GM19455 (cell line): Measurements from ENCODE around the gene CDH13.

ENCODE experiments used
- ATAC-seq: cut with Tn5 transposase; IDR thresholded peaks from one replicate; pipeline ENCODE4 v1.9.1; 2021; ENCODE audit not compliant: unreplicated experiment

The CDH13 gene

DNA sequence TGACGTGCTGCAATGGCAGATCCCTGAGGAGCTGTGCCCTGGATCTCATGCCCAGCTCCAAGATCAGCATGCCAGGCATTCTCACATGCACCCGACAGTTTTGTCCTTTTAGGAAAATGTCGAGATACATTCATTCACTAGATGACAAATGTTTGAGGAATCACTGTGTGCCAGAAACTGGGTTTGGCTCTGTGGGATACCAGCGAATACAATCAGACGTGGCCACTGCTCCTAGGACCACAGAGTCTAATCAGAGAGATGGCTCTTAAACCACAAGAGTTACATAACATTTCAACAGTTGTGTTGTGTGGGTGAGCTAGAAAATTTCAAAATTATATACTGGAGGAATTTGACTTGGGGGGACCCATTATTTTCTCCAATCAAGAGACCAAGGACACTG is 579.7 kb downstream of the CDH13 start:
- no peak for ATAC-seq

DNA sequence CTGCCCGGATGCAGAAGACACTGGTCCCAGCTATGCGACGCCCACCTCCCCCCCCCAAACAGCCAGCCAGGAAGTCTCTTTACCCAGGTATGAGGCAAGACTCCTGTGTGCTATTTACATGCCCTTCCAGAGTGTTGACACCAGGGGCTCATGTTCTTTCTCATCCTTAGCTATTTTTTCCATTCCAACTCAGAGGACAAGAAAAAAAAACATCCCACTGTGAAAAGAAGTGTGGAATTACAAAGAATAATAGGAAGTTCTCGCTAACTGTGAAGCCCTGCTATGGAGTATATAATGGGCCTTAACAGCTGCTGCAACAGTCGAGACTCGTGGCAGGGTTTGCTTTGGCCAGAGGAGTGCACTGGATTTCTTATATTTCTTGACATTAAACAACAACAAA is 584.9 kb downstream of the CDH13 start:
- no peak for ATAC-seq

- ATAC-seq, result no peak
These were observed 585.6 kb downstream of the CDH13 start for GRCh38 chr16:83212301-83212841.

GRCh38 chr16:83214671-83215070 is 587.9 kb downstream of the CDH13 start:
- no peak for ATAC-seq

DNA sequence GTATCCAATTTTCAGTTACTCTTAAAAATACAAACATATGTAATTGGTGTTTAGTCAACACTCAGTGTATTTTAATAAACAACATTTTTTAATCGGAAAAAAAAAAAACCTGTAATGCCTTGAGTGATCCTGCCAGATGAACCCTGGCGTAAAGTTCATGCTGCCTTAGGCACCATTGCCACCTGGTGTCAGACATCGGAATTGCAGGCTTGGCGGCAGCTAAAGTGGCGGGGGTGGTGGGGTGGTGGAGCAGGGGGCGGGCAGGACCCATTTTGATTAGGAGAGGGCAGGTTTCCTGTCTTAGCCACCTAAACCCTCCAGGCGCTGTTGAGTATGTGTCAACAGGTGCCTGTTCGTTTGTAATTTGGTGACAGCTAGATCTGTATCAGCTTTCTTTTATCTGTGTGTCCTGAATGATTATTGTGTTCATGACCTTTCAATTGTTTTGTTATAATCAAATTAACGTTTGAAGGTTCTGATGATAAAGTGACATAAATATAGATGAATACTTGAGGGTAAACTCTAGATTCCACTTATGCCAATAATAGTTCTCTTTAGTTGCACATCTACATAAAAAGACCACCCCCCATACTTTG is 588.7 kb downstream of the CDH13 start:
- ATAC-seq, result no peak

DNA sequence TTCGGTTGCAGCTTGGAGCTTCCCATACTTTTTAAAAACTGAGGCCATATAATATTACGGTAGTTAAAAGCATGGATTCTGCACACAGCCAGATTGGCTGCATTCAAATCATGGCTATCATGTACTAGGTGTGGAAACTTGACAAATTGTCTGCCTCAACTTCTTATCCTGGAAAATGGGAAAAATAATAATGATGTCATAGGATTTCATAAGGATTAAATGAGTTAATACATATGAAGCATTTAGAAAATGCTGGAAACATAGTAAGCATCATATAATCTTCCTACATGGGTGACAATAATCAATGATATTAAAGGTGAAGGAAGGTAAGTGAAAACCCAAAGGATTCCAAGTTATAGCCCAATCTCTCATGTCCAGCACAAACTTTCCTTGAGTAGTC is 592.5 kb downstream of the CDH13 start:
- no peak for ATAC-seq

- ATAC-seq, result no peak
These were observed 593.3 kb downstream of the CDH13 start for GRCh38 chr16:83220066-83220465.

GRCh38 chr16:83224642-83225041 is 597.9 kb downstream of the CDH13 start:
- ATAC-seq, result no peak

DNA sequence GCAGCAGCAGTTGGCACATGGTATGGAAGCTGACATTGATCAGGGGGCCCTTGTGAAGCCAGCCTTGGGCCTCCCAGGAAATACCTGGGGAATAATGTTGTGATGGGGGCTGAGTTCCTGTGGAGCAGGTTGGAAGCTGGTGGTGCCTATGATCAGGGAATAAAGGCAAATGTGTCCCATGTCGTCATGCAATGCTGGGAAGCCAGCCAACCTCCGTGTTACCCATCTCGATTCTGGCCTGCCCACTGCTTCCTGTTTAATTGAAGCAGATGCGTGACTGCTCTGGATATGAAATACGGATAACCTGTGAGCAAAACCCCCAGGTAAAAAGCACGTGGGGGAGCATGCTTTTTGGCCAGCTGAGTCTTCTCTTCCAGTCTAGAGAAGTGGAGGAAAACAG is 600.6 kb downstream of the CDH13 start:
- ATAC-seq, result no peak

- no peak for ATAC-seq
These were observed 605.0 kb downstream of the CDH13 start for GRCh38 chr16:83231729-83232128.

DNA sequence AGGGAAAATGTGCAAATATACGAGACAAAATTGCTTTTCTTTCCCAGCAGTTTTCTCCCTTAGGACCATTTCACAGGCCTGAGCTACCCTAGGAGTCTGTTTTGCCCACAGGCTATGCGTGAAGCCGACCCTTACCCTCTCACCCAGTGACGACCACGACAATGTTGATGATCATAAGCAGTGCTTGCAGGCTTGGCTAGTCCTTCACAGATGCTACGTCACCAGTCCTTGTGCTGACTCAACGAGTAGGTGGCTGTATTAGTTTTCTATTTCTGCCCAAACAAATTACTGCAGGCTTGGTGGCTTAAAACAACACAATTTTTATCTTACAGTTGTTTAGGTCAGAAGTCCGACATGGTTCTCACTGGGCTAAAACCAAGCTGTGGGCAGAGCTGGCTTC is 606.4 kb downstream of the CDH13 start:
- ATAC-seq, result no peak

- ATAC-seq, result no peak
These were observed 612.4 kb downstream of the CDH13 start for GRCh38 chr16:83238949-83239691.

GRCh38 chr16:83244057-83244456 is 617.3 kb downstream of the CDH13 start:
- ATAC-seq, result no peak

DNA sequence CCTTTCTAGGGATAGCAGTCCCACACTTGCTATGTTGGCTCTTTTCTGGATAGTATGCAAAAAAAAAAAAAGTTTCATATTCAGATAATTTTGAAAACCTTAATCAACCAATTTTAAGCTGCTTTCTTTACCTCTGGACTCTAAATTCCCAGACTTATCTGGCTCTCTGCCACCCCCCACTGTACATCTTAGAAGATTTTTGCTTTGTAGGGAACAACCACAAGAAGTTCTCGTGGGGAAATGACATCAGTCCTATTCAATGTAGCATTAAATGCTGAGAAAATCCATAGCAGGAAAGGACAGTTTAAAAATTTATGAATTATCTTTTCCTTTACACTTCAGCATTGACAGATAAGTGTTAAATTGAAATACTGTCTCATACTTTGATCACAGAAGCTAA is 618.3 kb downstream of the CDH13 start:
- no peak for ATAC-seq

DNA sequence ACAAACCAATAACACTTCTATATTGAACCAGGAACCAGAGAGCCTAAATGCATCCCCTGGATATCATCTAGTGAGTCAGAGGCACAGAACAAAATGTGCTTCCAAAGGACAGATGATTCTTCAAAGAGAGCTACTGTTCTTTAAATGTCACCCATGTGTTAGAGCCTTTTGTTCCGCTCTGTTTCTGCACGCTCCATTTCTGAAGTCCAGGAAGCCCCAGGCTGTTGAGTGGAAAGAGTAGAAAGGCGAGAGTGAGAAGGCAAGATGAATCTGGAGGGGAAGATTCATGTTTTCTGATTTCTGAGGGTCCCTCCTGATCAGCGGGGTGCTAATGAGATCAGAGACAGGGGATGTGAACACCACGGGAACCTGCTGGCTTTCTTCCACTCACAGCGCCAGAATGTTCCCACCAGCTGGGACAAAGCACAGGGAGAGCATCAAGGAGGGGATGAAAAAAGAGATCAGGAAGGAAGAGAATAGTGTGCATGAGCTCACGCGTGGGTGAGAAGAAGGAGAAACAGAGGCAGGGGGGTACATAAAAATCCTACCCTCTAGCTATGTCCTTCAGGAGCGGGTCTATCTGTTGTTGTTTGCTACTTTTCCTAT is 621.1 kb downstream of the CDH13 start:
- ATAC-seq, result no peak

DNA sequence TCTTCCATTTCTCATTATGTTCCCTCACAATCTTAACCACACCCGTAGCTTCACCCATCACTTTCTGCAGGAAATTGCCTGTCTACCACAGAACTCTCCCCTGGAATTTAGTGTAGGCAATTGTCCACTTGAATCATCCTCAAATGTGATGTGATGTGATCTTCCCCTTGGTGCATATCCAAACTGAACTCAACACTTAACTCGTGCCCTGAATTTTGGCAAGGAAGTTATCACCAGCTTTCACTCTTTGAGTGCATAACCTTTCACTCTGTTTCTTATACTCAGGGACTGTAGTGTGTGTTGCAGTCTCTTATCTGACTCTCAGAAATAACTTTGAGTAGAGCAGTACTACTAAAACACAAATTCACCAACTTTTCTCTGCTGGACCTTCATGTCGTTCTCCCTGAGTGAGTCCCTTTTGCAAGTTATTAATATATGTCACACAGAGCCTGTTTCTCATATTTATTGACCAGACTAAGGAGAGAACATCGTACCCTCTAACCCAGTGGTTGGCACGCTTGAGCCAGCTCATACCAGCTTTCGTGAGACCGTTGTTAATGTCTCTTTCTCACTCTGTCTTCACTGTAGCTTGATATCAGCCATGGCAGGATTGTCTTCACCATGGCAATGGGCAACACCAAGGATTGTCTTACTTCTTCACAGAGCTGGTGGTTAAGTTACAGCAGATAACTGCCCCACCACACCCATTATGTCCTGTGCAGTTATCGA is 622.1 kb downstream of the CDH13 start:
- no peak for ATAC-seq

DNA sequence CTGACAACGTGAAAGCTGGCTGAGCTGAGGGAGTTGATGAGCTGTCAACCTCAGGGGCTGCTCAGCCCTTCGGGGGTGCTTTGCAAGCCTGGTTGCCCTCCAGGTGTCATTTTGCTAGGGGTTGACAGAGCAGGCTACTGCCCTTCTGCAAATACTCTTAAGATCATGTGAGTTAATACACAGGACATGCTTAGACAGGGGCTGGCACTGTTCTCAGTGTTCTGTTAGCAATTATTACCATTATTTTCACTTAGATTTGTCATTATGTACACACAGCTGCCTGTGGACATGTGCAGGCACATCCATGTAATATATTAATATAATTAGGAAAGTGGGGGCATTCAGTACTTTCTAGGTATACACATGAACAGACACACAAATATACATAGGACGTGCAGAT is 626.8 kb downstream of the CDH13 start:
- no peak for ATAC-seq

DNA sequence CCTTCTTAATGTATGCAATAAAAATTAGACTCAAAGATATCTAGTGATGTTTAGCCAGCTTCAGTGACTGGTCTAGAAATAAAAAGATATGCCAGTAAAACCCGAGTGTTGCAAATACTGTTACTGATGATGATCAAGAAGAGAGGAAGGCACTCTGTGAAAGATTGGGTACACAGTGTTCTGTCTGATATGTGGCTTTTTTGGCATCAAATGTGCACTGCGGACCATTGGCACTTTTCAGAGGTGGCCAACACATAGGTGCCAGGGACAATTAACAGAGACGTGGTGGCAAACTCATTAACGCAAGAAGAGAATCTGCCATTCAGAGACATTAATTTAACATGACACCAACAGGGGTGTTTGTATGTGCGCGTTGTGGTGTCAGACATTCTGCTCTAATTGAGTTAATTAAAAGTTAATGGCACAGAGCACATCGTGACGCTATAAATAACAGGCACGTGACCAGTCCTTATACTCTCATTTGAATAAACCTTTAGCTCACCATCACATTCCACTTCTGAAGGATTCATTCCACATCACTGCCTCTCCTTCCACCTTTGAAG is 631.7 kb downstream of the CDH13 start:
- ATAC-seq, result no peak

GRCh38 chr16:83266848-83267553 is 640.2 kb downstream of the CDH13 start:
- no peak for ATAC-seq

DNA sequence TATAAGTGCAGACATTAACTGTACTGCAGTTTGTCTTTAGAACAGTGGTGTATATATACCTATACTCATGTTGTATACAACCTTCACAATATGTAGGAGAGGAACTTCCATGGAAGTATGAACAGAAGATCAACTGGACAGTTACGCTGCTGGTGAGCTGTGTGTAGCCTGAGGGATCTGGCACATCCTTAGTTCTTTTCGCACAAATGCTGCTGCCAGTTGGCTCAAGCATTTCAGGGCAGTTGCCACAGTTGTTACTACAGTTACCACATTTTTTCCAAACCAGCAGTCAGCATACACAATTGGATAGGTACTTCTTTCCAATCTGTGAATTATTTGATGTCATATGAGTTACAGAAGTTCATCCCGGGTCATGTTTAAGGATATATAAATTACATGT is 641.4 kb downstream of the CDH13 start:
- ATAC-seq, result no peak

DNA sequence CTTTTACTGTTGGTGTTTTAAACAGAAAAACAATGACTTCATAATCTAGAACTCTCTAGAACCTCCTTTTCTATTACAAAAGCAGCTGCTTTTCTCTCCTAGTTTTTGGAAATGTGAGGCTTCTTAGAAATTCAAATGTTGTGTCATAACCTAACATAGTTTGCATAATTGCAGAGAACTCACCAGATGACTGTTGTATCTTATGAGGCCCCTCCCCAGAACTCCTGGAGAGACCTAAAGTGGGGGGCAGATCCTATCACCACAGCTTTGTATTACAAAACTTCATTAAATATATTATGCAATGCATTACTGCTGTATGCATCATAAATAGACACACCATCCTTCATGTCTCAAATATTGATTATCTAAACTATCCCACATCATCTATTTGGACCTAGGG is 642.3 kb downstream of the CDH13 start:
- no peak for ATAC-seq
